HG02943 (cell line): ENCODE data around the gene NUDCD3.

ENCODE experiments used
- ATAC-seq: cut with Tn5 transposase; IDR thresholded peaks from one replicate; pipeline ENCODE4 v1.9.1; 2021; ENCODE audit warnings: mild to moderate bottlenecking, low read depth, moderate library complexity; ENCODE audit not compliant: unreplicated experiment

NUDCD3 gene

DNA sequence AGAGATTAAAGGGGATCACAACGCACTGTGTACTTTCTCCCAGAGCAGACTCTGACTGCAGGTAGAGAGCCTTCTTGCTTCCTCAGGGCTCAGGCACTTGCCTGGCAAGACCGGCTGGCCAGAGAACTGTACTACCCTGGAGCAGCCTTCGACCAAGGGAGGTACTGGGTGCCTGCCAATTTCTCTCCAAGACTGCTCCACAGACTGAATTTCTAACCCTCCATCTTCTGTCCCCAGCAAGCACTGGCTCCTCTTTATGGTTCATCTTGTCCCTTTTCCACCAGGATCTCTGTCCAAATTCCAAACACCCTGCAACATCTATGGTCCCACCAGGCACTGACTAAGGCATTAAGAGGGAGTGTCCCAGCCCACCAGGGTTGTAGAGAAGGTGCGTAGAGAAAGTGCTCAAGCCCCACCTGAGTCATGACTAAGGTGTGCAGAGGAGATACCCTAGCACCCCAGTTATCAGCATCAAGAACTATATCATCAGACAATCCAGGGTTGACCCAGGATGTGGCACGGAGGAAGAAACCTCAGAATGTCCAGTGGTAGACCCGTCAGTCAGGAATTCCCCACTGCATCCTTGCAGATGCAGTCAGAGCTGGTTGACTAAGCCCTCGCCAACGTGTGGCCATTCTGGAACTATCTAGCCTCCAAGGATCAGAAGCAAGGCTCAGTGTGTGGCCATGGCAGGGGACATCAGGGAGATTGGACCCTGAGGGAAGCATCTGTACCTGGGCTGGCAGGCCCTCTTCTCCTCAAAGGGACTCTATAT, 104.1 kb downstream of the NUDCD3 start:
- ATAC-seq: no peak

DNA sequence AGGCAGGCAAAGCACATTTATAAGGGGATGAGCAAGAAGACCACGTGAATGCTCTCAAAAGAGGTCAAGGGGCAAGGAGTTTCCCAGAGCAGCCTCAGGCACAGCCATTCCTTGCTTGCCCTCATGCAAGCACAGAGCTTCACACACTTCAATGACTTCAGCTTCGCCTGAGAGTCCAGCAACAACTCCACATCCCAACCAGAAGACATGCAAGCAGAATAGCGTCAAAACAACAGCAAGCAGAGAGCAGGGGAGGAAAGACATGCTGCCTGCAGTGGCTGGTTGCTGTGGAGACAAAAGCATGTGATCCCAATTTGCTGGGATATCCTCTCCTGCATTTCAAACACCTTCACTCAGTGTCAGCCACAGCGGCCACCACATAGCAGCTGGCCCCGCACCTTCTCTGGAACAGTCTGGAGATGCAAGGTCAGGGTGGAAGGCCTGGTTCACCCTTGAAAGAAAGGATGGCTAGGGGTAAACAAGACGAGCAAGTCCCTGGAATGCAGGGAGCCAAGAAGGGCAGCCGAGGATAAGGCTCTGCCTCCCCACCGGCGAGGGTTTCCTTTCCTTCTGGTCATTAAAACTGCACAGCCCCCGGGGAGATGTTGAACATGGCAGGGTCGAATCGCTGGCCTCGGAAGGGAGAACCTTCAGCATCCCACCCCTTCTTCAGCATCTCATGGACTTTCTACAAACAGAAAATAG, 104.9 kb downstream of the NUDCD3 start:
- no peak for ATAC-seq

DNA sequence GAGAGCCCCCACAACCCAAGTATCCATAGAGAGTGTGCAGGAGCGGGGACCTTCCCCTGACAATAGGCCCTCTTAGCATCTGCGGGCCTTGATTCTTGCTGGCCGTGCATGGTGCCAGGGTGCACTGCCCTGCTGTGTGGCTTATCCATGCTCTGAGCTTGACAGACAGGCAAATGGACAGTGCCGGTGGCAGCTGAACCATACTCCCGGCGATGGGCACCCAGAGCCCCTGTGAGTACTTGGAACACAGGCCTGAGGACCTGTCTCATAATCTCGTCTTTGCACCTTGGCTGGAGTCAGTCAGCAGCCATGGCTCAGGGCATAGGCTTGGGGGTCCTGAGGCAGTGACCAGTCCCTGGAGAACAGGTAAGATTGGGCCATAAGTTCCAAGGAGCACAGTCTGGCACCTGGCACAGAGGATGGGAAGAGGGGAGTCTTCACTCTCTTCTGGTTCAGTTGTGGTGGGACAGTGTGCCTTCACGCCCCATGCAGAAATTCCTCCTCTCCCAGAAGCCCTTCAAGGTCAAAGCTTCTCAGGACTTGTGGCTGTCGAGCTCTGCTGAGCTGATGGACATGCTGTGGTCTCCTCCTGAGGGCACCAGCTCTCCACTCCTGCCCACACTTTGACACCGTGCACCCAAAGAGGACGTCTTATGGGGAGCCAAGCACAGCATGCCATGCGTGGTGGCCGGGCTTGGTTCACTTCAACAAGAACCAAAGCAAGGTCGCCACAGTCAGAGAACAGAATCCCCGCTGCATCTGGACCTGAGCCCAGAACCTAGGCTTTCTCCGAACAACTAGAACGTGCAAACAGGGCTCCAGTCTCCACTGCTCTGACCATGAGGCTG, 105.6 kb downstream of the NUDCD3 start:
- ATAC-seq: no peak

DNA sequence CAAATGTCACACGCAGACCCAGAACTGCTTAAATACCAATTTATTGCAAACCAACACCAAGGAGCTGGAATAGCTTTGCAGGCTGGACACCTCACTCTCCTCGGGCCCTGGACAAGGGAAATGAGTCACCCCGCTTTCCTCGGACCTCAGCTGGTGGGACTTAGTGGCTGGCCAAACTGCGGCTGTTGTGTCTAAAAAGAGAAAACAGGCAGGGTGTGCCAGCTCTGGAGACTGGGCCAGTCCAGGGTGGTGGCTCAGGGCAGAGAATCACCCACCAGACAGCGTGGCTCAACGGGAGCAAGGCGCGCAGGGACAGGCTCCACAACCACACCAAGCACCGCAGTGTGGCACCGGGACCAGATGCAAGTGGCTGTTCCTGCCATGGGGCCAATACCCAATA, 106.9 kb downstream of the NUDCD3 start:
- no peak for ATAC-seq

DNA sequence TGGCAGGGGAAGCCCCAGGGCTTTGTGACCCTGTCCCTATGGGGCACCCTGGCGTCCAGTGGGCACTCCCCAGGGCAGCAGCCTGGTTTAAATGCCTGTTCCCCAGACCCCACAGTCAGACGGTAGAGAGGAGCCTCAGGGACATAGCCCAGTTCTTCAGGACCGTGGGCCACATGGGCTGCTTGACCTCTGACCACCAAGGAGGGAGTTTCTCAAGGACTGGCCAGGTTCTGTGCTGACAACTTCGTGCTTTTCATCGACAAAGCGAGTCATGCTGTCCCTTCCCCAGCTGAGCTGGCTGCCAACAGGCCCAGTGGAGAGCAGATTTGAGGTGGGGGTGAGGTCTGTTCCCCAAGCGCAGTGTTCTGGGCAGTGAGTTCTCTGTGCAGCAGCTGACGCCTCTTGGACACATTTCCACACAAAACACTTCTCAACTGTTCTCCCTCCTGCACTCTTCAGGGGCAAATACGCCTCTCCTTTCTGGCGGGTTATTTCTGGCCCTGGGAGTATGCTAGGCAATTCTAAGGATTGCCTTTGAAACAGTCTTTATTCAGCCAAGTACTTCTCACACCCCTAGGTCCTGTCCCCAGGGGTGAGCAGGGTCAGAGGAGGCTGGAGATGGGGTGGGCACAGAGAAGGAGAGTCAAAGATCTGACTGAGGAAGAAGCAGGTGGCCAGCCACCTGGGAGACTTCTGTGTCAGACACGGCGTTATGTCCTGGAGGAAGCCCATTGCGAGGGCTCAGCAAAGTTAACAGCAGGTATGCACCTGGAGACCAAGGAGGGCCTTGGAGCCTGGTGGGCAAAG, 107.8 kb downstream of the NUDCD3 start:
- ATAC-seq: no peak

DNA sequence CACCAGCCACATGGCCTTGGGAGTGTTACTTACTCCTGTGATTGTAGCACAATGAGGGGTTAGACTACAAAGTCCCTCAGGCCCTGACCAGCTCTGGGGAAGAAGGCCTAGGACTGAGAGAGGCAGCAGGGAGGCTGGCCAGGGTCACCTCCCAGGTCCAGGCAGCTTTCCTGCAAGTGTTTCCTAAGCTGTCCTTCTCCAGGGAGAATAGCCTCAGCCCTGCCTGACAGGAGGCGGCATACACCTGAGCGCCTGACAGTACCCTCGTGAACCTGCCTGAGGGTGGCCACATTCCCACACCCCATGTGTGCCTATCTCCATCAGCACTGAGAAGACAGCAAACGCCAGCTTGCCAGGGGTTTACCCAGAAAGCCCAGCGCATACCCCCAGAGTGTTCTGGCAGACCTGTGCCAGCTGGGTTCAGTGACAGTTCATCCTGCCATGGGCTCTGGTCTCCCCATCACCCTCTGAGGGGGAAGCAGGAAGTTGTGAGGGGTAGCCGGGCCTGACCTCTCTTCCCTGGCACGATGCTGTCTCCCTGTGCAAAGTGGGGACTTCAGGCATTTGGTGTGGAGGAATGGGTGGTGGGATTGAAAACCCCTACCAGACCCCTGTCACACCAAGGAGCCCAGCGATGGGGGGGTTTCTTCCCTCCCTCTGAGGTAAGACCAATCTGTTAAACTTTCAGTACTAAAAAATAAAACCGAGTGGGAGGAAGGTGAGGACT, 108.8 kb downstream of the NUDCD3 start:
- no peak for ATAC-seq

DNA sequence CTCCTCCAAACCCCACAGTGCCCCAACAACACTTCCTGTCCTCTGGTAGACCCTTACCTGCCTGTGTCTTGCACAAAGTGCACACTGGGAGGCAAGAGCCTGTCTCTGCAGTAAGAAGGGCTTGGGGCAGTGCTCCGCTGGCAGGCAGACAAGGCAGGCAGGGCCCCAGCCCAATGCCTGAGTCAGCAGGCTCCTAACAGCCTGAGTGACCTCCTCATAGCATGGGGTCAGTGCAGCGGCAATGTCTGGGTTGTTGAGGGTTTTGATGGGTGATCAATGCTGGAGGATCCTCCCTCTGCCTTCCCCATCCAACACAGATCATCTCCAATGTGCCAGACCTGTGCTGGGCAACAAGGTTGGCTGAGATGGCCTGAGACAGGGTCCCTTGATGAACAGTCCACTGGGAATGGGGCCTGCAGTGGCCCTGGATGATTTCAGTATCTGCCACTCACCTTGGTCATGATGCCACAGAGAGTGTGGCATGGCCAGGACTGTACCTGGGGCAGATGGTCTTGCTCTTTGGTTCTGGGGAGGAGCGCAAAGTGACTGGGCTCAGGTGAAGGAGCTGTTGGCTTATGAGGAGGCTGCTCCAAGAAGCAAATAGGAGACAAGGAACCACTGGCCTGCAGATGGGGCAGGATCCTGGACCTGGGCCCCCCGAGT, 109.5 kb downstream of the NUDCD3 start:
- no peak for ATAC-seq

DNA sequence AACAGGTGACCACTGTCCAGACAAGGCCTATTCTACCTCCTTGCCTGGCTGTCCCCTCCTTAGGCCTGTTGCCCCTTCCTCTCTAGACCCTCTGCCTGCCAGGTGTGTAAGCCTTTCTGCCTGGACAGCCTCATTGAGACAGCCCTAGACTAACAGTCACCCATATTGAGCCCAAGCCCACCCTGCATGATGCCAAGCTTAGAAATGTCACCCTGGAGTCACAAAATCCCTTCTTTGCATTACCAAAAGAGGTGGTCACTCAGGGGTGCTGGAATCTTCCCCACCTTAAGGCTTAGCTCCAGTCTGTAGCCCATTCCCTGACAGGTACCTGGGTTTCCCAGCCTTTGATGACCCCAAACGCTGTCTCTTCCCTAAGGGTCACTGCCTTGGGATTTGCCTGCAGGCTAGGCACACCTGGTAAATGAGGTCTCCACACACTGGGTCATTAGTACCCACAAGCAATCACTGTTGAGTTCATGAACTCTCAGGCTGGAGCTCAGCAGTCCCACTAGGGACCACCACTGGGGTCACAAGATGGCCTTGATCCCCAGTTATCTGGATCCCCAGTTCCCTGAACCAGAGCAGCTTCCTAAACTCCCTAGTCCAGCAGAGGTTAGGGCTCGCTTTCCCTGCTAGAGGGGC, 110.1 kb downstream of the NUDCD3 start:
- no peak for ATAC-seq

DNA sequence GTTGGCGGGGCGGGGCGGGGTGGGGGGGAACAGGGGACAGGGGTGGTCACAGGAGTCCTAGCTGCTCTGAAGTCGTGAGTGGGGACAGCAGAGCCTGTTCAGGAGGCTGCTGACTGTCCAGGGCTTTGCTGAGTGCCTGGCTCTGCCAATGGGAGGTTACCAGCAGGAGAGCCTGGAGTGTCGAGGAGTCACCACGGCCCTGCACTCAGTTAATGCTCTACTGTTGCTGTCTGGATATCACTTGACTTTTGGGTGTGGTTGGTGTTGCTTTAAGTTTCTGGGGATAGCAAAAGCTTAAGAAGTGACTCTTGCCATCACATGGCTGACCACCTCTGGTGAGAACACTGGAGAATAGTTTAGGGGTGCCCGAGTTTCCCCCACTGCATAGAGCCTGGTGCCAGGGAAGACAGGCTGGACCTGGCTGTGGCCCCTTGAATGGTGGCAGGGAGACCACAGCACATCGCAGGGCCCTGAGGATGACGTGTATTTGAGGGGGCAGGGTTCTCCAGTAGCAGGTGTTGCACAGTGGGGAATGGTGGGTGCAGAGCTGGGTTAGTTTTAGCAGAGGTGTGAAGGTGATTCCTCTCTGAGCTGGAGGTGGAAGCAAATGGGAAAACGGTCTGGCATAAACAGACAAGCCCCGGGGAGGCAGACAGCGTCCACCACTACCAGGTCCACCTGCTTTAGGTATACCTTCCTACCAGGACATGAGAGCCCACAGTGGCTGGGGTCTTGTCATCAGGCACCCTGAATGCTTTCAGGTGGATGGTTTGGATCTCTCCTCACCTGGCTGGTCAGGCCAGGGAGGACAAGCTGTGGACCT, 110.9 kb downstream of the NUDCD3 start:
- no peak for ATAC-seq

DNA sequence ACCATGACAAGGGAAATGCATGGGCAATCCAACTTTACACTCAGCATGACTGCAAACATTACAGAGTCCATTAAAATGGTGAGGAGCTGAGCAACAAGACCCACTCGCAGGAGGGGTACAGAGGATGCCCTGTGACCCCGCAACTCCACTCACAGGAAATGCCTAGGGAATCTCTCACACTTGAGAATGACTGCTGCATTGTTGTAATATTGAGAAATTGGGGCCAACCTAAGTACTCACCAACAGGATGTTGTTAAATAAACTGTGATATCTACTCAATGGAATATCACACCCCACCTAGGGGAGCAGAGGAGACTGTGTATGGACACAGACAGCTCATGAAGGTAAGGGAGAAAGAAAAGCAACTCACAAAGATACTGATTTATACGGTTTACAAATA, 111.7 kb downstream of the NUDCD3 start:
- no peak for ATAC-seq

DNA sequence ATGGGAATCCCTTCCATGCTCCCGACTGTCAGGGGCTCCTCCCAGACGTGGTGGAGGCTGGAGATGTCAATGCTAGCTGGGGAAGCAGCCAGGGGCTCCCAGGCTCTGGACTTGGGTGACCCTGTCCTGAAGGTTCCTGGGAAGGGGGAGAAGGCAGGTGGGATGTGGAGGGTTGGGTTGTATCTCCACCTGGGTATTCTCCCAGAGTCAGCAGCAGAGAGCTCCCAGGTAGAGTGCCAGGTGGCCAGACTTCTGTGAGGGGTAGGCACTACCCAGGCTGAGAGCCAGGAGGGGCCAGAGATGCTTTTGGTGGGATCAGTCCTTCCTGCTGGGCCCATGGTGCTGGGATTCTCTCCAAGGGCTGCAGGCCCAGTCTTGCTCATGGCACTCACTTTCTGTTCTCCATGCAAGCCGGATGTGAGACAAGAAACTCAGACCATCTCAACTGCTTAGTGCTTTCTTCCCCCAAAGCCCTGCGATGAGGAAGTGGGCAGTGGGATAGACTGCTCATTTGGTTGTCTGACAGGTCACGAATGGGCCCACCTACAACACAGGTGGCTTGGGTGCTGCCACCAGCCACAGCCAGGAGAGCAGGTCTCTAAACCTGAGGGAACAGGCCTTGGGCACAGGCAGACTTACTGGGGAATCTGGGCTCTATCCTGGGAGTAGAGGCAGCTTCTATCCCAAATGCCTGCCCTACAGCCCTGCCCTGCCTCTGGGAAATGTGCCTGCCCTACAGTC, 112.6 kb downstream of the NUDCD3 start:
- ATAC-seq: no peak

DNA sequence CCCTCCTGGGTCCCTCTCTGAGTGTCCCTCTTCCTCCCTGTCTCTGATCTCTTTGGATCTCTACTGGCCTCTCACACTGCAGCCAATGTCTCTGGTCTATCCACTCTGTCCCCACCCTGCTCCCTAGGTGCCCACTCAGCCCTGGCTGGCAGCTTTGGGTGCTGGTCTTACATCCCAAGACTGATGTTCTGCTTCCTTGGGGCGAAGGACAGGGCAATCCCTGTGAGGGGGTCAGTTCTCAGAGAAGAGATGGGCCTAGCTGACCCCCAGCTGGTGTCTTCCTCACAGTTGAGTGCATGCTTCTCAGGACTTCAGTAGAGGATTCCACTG, 113.4 kb downstream of the NUDCD3 start:
- ATAC-seq: no peak

DNA sequence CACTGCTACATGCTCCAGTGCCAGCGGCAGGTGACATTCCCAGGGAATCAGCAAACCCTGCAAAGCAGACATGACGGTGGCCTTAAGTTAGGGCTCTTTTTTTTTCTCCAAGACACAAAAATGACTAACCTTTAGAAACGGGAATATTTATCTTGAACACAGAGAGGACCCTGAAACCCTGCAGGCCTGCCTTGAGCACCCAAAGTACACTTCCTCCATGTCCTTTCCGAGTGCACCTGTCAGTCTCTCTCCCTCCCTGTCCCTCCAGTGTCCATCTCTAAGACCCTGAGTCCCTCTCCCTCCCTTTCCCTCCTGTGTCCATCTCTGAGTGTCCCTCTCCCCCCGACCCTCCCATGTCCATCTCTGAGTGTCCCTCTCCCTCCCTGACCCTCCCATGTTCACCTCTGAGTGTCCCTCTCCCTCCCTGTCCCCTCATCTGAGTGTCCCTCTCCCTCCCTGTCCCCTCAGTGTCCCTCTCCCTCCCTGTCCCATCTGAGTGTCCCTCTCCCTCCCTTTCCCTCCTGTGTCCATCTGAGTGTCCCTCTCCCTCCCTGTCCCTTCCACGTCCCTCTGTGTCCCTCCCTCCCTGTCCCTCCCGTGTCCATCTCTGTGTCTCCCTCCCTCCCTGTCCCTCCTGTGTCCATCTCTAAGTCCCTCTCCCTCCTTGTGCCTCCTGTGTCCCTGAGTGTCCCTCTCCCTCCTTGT, 113.9 kb downstream of the NUDCD3 start:
- no peak for ATAC-seq

DNA sequence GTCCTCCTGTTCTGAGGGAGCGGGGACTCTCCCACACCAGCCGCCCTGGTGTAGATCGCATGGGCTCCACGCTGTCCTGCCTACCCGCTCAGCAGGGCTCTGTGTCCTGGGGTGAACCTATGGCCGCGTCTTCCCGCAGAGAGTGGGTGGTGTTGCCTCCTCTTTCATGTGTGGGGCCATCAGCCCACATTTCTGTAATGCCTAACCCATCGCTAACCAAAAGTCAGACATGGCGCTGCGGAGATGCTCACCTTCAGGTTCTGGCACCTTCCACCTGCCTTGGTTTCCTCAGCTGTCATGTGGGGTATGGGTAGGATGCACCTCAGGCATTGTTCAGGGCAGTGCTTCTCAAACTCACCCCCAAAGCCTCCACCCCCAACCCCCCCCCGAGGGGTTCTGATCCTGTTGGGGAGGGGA, 114.5 kb downstream of the NUDCD3 start:
- ATAC-seq: no peak

DNA sequence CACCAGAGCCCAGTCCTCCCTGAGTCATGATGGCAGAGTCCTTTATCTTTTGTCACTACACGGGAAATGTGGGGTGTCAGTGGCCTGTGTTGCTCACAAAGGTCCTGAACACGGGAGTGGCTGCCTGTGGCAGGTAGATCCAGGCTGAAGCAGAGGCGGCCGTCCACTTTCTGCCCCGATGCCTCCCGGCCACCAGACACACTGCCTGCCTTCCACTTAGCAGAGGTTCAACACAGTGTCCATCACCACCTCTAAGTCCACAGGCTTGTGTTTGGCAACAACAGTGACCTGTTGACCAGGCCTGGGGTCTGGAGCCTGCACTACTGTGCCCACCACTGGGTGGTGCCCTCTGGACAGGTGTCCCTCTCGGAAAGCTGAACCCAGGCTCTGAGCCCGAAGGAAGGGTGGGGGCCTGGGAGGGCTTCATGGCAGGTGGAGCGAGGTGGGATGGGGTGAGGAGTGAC, 115.2 kb downstream of the NUDCD3 start:
- no peak for ATAC-seq

DNA sequence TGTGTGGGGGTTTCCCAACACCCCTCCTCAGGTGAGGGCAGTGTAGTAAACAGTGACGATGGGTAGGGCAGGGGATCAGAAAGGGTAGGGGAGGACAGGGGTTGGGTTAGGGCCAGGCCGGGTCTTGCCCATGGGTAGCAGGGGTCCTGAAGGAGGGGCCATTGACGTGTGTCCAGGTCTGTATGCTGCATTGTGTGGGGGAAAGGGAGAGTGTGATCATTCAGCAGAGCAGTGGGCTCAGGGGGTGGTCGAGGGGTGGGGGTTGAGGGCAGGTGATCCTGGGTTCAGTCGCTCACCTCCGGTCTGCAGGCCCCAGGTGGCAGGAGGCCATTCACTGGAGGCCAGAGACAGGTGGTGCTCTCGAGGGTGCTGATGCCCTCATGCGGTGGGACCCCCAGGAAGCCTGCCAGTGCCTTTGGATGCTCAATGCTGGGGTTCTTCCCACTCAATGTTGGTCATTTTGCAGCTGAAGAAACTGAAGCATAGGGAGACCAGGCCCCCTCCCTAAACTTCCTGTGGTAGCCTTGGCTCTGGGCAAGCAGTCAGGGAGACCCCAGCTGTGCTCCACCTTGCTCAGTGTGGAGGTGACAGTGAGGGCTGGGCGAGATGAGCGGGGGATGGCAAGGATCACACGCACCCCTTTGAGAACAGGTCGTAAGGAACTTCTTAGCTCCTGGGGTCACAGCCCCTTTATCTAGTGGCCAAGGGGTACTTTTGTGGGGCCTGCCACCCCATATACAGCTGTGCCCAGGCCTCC, 116.3 kb downstream of the NUDCD3 start:
- ATAC-seq: no peak
